IPS DF 4.7 (cell line): ENCODE data around the gene SHC2.

ENCODE experiments used
- DNase-seq: peaks from one replicate; pipeline ENCODE4 v3.0.0-alpha.2; 2013; ENCODE audit warnings: low spot score; ENCODE audit errors: extremely low read depth

SHC2 gene

GRCh38 chr19:460877-461720 is at the start of gene SHC2:
TSS of gene SHC2 (minus strand) at chr19:461033. CDS start at chr19:460996, 37 bp downstream.
- DNase-seq, result no peak

GRCh38 chr19:508204-509150 is 47.6 kb upstream of the SHC2 start:
- no peak for DNase-seq

GRCh38 chr19:507286-508203 is 46.7 kb upstream of the SHC2 start, which contains the start of gene TPGS1:
TSS of gene TPGS1 (plus strand) at chr19:507497. CDS start at chr19:507507, 10 bp downstream.
- DNase-seq, result no peak

- peak; percentile 99 for DNase-seq
These were observed 45.8 kb upstream of the SHC2 start for GRCh38 chr19:506404-507285.

- DNase-seq, result no peak
These were observed 43.8 kb upstream of the SHC2 start for GRCh38 chr19:504616-505015.

- no peak for DNase-seq
These were observed 40.8 kb upstream of the SHC2 start for GRCh38 chr19:501646-502045.

- no peak for DNase-seq
These were observed 38.3 kb upstream of the SHC2 start for GRCh38 chr19:498977-499623.

GRCh38 chr19:498511-498891 is 37.7 kb upstream of the SHC2 start:
- no peak for DNase-seq

GRCh38 chr19:497869-498510 is 37.2 kb upstream of the SHC2 start:
- no peak for DNase-seq

- no peak for DNase-seq
These were observed 36.6 kb upstream of the SHC2 start for GRCh38 chr19:497491-497868.

GRCh38 chr19:496986-497385 is 36.2 kb upstream of the SHC2 start:
- DNase-seq, result no peak

- no peak for DNase-seq
These were observed 35.4 kb upstream of the SHC2 start, which contains the start of gene MADCAM1 for GRCh38 chr19:496112-496665. TSS of gene MADCAM1 (plus strand) at chr19:496486. CDS start at chr19:496500, 14 bp downstream.

GRCh38 chr19:495402-496111 is 34.7 kb upstream of the SHC2 start:
- no peak for DNase-seq

- DNase-seq, result no peak
These were observed 34.2 kb upstream of the SHC2 start for GRCh38 chr19:495081-495401.

GRCh38 chr19:494171-495080 is 33.6 kb upstream of the SHC2 start:
- DNase-seq, result no peak

- DNase-seq, result no peak
These were observed 32.7 kb upstream of the SHC2 start for GRCh38 chr19:493391-494170.
